Vagina (tissue), 2 donors: Measurements from ENCODE around the gene SLC8A2.

Experiments
- POLR2A ChIP-seq, 2 donors: fragments of 450-650 bp; IDR thresholded peaks; one replicate each; pipeline ENCODE4 v1.6.1; 2017; ENCODE audit warnings: antibody characterized with exemption in 2 of 2, mild to moderate bottlenecking in 2 of 2, moderate library complexity in 2 of 2
- POLR2AphosphoS5 ChIP-seq, 2 donors: sonication (generic); formaldehyde crosslinking; IDR thresholded peaks; one replicate each; pipeline ENCODE4 v1.9.0; 2017; ENCODE audit warnings: antibody characterized with exemption in 2 of 2, mild to moderate bottlenecking in 2 of 2, low read depth in 1 of 2; ENCODE audit not compliant: insufficient read depth in 1 of 2
- TF ChIP-seq, protein P1 (sequence below), 3 experiments: fragments of 450-650 bp in 2 of 3; fragments of 200-600 bp in 1 of 3; sonication (generic) in 1 of 3; IDR thresholded peaks; one replicate each; pipeline ENCODE4 v1.5.1; 2017 to 2019; ENCODE audit warnings: antibody characterized with exemption in 3 of 3, mild to moderate bottlenecking in 2 of 3, moderate library complexity in 2 of 3

GRCh38 chr19:47475465-47475864, 3.8 kb upstream of the SLC8A2 start:
- TF ChIP-seq, protein P1, sequence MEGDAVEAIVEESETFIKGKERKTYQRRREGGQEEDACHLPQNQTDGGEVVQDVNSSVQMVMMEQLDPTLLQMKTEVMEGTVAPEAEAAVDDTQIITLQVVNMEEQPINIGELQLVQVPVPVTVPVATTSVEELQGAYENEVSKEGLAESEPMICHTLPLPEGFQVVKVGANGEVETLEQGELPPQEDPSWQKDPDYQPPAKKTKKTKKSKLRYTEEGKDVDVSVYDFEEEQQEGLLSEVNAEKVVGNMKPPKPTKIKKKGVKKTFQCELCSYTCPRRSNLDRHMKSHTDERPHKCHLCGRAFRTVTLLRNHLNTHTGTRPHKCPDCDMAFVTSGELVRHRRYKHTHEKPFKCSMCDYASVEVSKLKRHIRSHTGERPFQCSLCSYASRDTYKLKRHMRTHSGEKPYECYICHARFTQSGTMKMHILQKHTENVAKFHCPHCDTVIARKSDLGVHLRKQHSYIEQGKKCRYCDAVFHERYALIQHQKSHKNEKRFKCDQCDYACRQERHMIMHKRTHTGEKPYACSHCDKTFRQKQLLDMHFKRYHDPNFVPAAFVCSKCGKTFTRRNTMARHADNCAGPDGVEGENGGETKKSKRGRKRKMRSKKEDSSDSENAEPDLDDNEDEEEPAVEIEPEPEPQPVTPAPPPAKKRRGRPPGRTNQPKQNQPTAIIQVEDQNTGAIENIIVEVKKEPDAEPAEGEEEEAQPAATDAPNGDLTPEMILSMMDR (IDR thresholded peaks at IDR 0.05): no peak
- TF ChIP-seq POLR2AphosphoS5 (IDR thresholded peaks at IDR 0.05; ENCODE audit: insufficient read depth in 1 of 2, low read depth in 1 of 2) (no peak), POLR2A (IDR thresholded peaks at IDR 0.05) (no peak)
